ENCODE data around the gene FARP1.
A peak's percentile ranks its signal among the peaks of the same experiment; 100 is the strongest.

FARP1 gene

DNA sequence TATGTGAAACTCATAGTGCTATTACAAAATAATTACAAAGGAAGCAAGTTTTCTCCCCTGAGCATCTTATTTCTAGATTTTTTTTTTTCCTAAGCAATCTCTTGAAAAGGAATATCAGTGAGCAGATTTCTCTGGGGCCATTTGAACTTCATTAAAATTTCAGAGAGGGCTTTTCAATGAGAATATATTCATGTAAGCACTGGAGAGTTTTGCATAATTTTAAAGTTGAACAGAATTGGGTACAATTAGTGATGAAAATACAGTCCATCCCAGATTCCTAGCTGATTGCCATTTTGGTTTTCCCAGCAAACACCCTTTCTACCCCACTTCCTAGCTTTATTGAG lies 101.0 kb downstream of the FARP1 start:
- DNase-seq (ENCODE audit: insufficient read length, low spot score) (no peak), FAIRE-seq (no peak)
- TF ChIP-seq POLR2A (IDR thresholded peaks at IDR 0.05; ENCODE audit: low read depth, low read length): no peak

- FAIRE-seq (peak; percentile 85), DNase-seq (ENCODE audit: insufficient read length, low spot score) (no peak)
- TF ChIP-seq POLR2A (IDR thresholded peaks at IDR 0.05; ENCODE audit: low read depth, low read length): no peak
These were observed 103.8 kb downstream of the FARP1 start for GRCh38 chr13:98246538-98247172.

- DNase-seq (ENCODE audit: insufficient read length, low spot score): no peak
- FAIRE-seq: no peak
- no peak for TF ChIP-seq POLR2A (IDR thresholded peaks at IDR 0.05; ENCODE audit: low read depth, low read length)
These were observed 108.8 kb downstream of the FARP1 start for GRCh38 chr13:98251708-98252107.

GRCh38 chr13:98252931-98253470 lies 110.1 kb downstream of the FARP1 start:
- FAIRE-seq (peak; percentile 64), DNase-seq (ENCODE audit: insufficient read length, low spot score) (peak; percentile 43)
- TF ChIP-seq POLR2A (IDR thresholded peaks at IDR 0.05; ENCODE audit: low read depth, low read length): no peak

GRCh38 chr13:98253526-98253925 lies 110.6 kb downstream of the FARP1 start:
- no peak for FAIRE-seq
- DNase-seq (ENCODE audit: insufficient read length, low spot score): no peak
- no peak for TF ChIP-seq POLR2A (IDR thresholded peaks at IDR 0.05; ENCODE audit: low read depth, low read length)

GRCh38 chr13:98254513-98254912 lies 111.6 kb downstream of the FARP1 start:
- no peak for TF ChIP-seq POLR2A (IDR thresholded peaks at IDR 0.05; ENCODE audit: low read depth, low read length)
- FAIRE-seq (no peak), DNase-seq (ENCODE audit: insufficient read length, low spot score) (no peak)

DNA sequence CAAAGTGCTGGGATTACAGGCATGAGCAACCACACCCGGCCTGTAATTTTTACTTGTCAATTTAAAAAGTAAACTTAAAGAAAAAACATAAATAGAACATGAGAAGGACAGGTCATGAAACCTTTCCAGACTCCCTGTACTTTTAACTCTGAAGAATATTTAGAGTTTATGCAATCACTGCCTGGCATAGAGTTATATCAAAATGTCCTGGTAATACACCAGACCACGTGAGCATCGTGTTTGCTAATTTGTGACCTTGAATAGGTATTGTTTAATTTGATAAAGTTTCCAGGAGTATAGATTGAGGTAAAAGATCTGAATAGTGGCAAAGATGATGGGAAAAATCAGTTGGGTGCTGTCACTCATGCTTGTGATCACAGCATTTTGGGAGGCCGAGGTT lies 115.3 kb downstream of the FARP1 start:
- no peak for TF ChIP-seq POLR2A (IDR thresholded peaks at IDR 0.05; ENCODE audit: low read depth, low read length)
- no peak for FAIRE-seq
- no peak for DNase-seq (ENCODE audit: insufficient read length, low spot score)

DNA sequence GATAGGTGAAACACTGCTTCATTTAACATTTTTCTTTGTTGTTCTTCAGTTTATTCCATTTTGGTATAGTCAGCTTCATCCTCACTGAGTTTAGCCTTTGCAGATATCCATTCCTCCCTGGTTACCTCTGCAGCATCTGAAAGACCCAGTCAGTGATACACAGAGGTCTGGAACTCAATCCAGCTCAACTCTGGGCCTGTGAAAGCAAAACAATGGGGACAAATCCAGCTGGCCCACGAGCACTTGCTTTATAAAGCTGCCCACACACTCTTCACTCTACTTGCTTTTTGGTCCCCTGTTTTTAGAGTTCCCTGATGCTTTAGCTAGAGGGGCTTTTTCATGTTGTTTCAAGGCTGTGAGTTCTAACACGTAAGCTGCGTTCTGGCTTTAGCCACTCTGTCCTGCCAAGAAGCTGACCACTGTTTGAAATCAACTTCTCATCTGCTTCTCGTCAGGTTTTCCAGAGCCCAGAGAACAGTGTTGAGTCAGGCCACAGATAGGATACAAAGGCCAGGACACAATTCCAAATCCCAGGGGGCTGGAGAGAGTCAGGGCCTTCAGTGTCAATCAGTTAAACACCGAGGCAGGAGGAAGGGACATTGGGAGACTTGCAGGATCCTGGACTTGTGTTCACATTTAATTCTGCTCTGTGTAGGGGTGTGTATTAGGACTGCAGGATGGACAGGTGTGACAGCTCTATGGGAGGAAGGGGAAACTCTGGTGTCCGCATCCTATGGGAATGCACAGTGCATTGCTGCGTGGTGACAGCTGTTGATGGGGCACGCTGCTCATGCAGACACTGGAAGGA lies 117.7 kb downstream of the FARP1 start:
- DNase-seq (ENCODE audit: insufficient read length, low spot score) (no peak), FAIRE-seq (no peak)
- TF ChIP-seq POLR2A (IDR thresholded peaks at IDR 0.05; ENCODE audit: low read depth, low read length): no peak

- DNase-seq (ENCODE audit: insufficient read length, low spot score) (no peak), FAIRE-seq (no peak)
- TF ChIP-seq POLR2A (IDR thresholded peaks at IDR 0.05; ENCODE audit: low read depth, low read length): no peak
These were observed 118.3 kb downstream of the FARP1 start for GRCh38 chr13:98261165-98261702.

- TF ChIP-seq POLR2A (IDR thresholded peaks at IDR 0.05; ENCODE audit: low read depth, low read length): no peak
- DNase-seq (ENCODE audit: insufficient read length, low spot score): no peak
- FAIRE-seq: no peak
These were observed 119.4 kb downstream of the FARP1 start for GRCh38 chr13:98262292-98262691.

GRCh38 chr13:98263841-98264240 lies 120.9 kb downstream of the FARP1 start:
- no peak for TF ChIP-seq POLR2A (IDR thresholded peaks at IDR 0.05; ENCODE audit: low read depth, low read length)
- FAIRE-seq: no peak
- no peak for DNase-seq (ENCODE audit: insufficient read length, low spot score)

GRCh38 chr13:98264877-98265276 lies 122.0 kb downstream of the FARP1 start:
- FAIRE-seq (no peak), DNase-seq (ENCODE audit: insufficient read length, low spot score) (no peak)
- TF ChIP-seq POLR2A (IDR thresholded peaks at IDR 0.05; ENCODE audit: low read depth, low read length): no peak

DNA sequence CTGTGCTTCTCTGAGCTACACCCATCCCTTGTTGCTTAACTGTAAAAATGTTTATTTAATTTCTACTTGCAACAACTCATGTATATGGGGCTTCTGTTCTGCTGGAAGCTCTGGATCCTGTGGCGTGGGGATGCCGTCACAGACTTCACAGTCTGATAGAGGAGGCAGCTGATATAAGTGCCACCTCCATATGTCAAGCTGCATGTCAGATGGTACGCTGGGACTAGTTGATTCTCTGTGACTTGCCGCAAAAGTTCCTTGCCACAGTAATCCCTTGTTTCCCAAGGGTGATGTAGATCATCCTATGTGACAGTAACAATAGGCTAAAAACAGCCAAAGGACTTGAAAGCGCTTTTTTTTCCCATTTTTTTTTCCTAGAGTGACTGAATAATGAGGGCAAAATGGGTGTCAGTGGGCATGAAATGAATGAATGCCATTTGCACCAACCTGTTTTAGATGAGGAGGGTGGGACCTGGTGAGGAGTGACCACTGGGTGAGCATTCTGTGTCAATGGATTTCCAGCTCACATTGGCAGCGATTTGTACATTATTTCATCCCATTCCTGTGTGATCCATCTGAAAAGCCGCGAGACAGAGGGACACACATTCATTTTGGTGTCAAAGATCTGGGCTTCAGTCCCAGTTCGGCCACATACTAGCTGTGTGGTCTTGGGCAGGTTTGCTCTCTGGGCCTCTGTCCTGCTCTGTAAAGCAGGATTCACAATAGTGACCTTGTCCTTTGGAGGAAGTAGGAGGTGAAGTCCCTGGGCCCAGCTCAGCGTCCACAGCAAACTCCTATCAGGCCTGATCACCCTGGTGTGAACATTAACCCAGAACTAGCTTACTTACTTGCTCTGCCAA lies 123.0 kb downstream of the FARP1 start:
- TF ChIP-seq POLR2A (IDR thresholded peaks at IDR 0.05; ENCODE audit: low read depth, low read length): no peak
- DNase-seq (ENCODE audit: insufficient read length, low spot score) (no peak), FAIRE-seq (no peak)
